HG03064 (cell line): ENCODE data around the gene SMIM24.

ENCODE experiments used
- ATAC-seq: cut with Tn5 transposase; IDR thresholded peaks from one replicate; pipeline ENCODE4 v1.9.1; 2021; ENCODE audit warnings: low read depth; ENCODE audit not compliant: unreplicated experiment

Gene SMIM24

DNA sequence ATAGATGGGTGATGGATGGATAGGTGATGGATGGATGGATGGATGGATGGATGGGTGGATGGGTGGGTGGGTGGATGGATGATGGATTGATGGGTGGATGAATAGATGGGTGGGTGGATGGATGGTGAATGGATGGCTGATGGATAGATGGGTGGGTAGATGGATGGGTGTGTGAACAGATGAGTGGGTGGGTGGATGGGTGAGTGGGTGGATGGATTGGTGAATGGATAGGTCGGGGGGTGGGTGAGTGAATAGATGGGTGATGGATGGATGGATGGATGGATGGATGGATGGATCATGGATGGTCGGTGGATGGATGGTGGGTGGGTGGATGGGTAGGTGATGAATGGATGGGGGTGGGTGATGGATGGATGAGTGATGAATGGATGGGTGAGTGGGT, 3.5 kb downstream of the SMIM24 start:
- no peak for ATAC-seq

DNA sequence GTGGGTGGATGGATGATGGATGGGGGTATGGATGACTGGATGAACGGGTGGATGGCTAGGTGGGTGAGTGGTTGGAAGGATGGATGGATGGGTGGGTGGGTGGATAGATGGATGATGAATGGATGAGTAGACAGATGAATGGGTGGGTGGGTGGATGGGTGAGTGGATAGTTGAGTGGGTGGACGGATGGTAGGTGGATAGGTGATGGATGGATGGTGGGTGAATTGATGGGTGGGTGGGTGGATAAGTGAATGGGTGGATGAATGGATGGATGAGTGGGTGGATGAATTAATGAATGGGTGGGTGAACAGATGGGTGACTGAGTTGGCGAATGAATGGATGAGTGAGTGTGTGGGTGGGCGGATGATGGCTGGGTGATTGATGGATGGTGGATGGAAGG, 4.9 kb downstream of the SMIM24 start:
- no peak for ATAC-seq

- ATAC-seq, result no peak
Measured at GRCh38 chr19:3474614-3475013, 5.7 kb downstream of the SMIM24 start.

- ATAC-seq, result no peak
Measured at GRCh38 chr19:3474010-3474409, 6.3 kb downstream of the SMIM24 start.

DNA sequence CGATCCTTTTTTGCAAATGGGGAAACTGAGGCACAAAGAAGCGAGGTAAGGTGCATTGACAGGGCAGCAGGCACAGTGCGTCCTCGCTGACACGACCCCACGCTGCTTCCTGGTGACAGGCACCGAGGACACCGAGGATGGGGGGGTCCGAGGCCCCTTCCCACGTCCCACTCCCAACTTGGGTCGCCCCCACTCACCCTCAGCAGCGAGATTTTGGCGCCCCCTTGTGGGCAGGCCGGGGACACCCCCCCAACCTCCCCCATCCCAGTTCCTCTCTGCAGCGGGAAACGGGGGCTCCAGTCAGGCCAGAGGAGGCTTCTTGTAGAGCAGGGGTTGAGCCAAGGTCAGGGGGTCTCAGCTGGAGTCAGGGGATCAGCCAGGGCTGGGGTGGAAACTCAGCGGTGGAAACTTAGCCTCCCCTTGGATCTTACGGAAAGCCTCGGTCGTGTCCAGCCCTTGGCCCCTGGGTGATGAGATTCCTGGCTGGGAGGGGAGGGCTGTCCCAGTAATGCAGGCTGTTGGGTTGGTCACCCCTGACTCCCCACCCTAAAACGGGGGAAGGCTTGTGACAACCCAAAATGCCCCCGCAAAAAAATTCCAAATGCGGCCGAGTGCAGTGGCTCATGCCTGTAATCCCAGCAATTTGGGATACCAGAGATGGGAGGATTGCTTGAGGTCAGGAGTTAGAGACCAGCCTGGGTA, 8.2 kb downstream of the SMIM24 start:
- no peak for ATAC-seq

GRCh38 chr19:3470500-3471128, 9.7 kb downstream of the SMIM24 start:
- ATAC-seq, result no peak

- ATAC-seq, result no peak
Measured at GRCh38 chr19:3469638-3470499, 10.5 kb downstream of the SMIM24 start.

DNA sequence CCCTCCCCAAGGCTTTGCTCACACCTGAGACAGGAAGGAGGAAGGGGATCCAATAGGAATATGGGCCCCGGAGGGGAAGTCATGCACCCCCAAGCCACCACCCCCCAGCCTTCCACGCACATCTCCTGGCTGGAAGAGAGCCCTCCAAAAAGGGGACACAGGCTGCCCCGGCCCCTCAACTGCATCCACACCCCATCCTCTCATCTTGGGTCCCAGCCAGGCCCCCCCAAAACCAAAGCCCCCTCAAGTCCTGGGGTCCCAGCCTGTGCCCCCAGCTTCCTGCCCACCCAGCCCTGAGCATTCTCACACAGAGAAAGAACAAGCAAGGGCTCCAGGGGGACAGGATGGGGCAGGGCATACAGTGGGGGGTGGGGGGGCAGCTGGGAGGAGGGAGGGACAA, 12.1 kb downstream of the SMIM24 start:
- no peak for ATAC-seq

- ATAC-seq, result no peak
Measured at GRCh38 chr19:3467437-3468198, 12.7 kb downstream of the SMIM24 start.

GRCh38 chr19:3466635-3467034, 13.7 kb downstream of the SMIM24 start:
- ATAC-seq, result no peak

DNA sequence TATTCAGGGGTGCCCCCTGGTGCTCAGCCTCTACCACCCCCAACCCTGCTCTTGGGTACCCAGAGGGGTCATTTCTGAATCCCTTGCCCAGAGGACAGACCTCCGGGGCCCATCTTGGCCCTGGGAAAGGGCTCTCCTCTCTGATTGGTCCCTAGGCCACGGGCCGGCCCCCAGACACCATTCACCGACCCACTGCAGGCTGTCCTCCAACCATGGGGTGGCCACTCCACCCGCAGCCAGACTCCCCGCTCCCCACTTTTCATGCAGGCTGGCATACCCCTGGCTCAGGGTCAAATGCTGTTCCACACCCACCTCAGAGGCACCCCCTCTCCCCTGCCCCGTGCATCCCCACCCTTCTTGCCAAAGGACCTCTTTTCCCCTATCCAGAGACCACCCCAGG, 14.8 kb downstream of the SMIM24 start:
- ATAC-seq, result no peak

DNA sequence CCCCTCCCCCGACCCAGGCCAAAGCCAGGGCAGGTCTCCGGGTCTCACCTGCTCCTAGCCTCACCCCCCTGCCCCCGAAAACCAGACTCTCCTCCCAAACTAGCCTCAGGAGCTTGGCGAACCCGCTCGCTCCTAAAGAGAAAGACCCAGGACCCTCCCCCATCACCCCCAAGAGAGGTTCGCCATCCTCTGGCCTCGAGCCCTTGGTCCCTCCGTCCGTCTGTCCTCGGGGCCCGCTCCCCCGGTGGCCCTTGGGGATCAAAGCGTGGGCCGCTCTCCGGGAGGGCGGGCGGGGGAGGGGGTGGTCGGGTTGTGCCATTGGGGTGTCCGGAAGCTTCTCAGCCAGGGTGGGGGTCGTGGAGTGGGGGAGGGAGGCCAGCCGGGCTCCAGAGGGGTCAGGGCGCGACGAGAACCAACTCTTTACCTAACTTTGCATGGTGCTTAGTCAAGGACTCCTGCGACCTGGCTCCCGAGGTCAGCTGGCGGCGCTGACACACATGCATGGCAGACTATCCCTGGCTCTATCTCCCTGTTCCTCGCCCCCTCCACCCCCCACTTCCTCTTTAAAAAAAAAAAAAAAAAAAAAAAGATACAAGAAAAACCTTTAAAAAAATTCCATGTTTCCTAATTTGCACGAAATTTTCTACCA, 15.6 kb downstream of the SMIM24 start:
- ATAC-seq, result no peak

DNA sequence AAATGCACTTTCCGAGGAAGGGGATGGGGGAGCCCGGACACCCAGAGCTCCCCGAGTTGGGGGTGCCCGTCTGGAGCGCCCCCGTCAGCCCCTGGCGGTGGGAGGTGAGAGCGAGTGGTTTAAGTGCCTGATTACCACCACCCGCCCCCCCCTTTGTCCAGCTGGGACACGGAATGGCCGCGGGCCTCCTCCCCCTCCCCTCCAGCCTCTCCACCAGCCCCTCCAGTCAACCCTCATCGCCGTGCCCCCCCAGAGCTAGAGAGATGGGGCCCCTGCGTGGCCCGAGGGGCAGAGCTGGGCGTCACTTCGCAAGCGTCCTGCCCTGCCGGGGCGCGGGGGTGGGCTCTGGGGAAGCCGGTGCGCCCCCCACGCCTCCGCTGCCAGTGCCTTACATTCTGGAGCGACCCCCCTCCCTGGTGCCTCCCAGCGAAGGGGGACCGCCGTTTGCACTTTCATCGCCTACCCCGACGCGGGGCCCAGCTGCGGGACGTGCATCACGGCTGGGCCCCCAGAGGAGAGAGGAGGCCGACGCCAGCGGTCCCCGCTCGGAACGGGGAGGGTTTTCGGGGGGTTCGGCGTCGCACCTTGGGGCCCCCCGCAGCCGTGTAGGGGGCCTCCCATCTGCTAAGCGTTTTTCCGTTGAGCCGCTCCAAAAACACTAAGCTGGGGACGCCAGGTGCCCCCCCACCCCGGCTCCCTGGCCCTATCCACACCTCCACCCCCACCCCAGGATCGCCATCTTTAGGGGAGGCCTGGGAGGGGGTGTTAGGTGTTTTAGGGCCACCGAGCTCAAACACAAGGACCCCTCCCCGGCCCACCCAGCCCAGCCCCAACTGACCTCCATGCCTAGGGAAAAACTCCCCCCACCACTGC, 16.4 kb downstream of the SMIM24 start:
- ATAC-seq, result no peak

GRCh38 chr19:3462991-3463713, 17.2 kb downstream of the SMIM24 start:
- no peak for ATAC-seq

- no peak for ATAC-seq
Measured at GRCh38 chr19:3459965-3460582, 20.3 kb downstream of the SMIM24 start.

DNA sequence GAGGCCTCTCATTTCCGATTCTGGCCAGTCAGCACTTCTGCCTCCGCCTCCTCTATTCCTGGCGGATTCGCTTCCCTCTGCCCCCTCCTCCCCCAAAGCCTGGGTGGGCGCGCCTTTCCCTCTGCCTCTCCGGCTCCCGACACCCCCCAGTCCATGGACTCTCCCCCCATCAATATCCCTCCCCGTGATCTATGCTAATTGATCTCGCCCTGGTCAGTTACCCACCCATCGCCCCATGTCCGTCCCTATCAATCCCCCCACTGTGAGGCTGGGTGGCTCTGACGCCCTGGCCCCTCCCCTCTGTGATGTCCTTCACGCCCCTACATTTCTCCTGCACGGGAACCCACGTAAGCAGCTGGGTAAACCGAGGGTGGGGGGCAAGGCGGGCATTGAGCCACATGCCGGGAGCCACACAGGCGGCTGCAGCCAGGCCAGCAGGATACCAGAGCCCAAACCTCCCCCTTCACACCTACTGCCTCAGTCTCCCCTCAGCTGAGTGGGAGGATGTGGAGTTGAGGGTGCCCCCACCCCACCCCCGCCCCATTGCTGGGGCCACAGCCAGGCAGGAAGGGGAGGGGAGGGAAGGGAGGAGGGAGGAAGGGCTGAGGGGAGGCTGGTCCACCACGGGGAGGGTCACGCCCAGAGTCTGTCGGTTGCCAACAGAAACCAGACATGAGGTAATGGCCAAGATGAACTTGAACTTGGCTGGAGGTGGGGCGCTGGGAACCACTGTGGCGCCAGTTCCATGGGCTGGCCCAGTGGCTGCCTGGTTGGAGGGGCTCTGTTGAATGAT, 21.0 kb downstream of the SMIM24 start:
- ATAC-seq, result no peak

GRCh38 chr19:3458229-3459088, 21.9 kb downstream of the SMIM24 start:
- ATAC-seq, result no peak
